H4 (cell line): ENCODE results near the gene CKM. TPM values are rescaled to one million over a fixed set of nuclear protein-coding genes. Genes with fewer than 3 reads are reported as not detected.
"Not testable (repeated sequence)": the region's sequence is repeated elsewhere in the genome, so short reads cannot be mapped to it uniquely, and the experiment has no call there.

Experiments
- DNase-seq: peaks from one replicate; pipeline ENCODE4 v3.0.0-alpha.2; 2015; ENCODE audit warnings: low spot score
- total RNA-seq: library from RNA; depleted of rRNA; stranded (reverse); fragments of >200 nt; shearing (Covaris generic); gene quantifications from 2 replicates; pipeline ENCODE4 v1.2.3, GENCODE V29; 2014

CKM gene
- total RNA-seq, 1 experiment from 2014 or later = not detected

DNA sequence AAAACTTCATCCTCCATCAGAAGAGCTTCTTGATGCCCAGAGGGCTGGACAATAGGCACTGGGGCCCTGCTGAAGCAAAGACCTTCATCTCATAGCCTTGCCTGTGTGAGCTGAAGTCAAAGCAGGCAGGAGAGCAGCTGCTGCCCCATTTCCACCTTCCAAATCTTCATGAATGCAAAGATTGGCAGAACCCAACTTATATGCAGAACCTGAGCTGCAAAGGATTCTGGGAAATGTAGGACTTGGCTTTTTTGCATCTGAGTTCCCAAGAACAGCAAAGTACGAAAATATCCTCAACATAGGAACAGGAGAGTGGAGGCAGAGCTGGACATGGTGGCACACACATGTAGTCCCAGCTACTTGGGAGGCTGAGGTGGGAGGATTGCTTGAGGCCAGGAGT, 30.8 kb downstream of the CKM start:
- no peak for DNase-seq

DNA sequence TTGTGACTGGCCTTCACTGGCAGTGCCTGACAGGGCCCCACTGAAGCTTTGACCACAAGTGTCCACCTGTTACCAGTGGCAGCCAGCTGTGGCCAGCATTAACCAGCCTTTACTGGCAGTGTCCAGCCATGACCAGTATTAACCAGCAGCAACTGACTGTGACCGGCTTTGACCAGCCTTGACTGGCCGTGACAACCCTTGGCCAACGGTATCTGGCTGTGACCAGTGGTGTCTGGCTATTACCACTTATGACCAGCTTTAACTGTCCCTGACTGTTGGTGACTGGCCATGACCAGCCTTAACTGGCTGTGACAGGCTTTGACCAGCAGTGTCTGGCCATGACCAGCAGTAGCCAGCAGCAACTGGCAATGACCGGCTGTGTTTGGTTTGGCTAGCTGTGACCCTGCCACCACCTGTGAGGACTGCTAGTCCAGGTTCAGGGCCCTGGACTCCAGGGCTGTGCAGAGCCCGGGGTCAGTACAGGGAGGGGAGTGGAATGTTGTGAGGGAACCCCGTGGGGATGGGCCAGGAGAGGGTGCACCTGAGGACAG, 32.2 kb downstream of the CKM start:
- no peak for DNase-seq

DNA sequence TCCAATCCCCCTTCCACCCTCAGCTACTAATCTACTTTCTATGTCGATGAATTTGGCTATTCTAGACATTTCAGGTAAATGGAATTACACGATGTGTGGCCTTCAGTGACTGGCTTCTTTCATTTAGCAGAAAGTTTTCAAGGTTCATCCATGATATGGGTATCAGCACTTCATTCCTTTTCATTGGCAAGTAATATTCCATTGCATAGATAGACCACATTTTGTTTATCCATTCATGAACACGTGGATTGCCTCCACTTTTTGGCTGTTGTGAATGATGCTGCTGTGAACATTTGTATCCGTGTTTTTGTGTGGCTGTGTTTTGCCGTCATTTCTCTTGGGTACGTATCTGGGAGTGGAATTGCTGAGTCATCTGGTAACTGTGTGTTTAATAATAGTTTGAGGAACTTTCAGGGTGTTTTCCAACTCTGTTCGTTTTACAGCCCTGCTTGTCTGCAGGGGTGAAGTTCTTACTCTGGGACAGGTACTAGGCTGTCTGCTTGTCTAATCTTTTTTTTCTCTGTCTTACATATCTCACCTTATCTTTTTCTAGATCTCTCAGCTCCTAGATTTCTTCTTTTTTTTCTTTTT, 39.1 kb downstream of the CKM start:
- DNase-seq = no peak

DNA sequence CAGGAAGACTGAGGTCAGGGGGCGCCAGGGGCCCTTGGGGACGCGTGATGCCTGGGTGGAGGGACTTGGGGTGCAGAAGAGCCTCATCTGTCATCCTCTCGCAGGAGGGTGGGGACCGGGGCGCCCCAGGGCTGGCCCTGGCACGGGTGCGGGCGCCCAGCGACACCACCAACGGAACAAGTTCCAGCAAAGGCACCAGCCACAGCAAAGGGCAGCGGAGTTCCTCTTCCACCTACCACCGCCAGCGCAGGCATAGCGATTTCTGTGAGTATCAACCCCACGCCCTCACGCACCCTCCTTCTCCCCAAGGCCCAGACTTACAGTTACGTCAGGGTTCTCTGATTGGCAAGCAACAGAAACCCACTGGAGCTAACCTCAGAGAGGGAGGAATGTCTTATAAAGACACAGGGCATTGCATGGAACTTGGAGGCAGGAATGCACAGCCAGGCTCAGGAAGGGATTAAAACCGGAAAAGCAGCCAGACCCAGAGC, 42.2 kb downstream of the CKM start:
- no peak for DNase-seq

DNA sequence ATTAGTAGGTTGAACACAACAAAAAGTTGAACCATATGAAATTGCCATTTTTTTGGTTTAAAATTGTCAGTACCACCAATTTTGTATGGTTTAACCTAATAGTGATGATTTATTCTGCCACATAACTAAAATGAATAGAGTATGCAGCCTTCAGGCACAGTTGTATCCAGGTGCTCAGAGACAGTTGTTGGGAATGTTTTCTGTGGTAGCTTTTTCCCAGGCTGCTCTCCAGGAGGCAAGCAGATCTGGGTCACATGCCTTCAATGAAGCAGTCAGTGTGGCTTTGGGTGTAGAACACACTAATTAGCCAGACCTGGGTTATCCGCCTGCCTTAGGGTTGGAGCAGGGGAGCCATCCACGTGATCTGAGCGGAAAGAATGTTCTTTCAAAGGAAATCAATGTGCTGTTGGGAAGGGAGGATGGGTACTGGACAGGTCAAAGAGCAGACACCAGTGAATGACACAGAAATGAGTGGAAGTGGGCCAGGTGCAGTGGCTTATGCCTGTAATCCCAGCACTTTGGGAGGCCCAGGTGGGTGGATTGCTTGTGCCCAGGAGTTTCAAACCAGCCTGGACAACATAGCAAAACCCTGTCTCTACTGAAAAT, 43.0 kb downstream of the CKM start:
- no peak for DNase-seq

DNA sequence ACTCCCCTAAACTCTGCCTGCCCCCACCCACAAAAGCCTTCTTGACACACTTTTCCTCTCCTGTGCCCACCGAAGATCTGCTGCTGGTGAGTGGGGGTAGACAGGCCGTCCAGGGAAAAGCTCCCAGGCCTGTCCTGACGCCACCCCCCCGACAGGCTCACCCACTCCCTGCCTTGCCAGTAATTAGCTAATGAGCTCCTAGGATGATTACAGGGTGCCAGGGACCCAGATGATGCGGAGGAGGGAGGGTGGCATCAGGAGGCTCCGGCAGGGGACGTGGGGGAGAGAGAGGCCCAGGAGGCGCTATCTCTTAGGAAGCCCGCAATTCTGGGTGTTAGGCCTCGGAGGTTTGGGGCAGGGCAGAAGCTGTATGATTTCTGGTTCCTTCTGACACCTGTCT, 44.6 kb downstream of the CKM start:
- DNase-seq = no peak

DNA sequence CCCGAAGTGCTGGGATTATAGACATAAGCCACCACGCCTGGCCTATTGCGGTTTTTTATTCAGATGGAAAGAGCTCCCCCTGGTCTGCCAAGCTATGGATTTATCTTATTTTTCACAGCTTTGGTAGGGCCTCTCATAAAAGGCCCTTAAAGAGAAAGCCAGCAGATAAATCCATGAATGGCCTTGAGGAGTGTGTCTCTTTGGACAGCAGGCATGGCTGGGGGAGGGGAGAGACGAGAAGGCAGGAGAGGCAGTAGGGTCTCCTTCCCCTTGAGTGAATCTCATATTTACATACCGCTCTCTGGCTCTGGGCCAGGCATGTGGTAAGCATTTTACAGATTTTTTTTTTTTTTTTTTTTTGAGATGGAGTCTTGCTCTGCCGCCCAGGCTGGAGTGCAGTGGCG, 46.4 kb downstream of the CKM start:
- DNase-seq = no peak

DNA sequence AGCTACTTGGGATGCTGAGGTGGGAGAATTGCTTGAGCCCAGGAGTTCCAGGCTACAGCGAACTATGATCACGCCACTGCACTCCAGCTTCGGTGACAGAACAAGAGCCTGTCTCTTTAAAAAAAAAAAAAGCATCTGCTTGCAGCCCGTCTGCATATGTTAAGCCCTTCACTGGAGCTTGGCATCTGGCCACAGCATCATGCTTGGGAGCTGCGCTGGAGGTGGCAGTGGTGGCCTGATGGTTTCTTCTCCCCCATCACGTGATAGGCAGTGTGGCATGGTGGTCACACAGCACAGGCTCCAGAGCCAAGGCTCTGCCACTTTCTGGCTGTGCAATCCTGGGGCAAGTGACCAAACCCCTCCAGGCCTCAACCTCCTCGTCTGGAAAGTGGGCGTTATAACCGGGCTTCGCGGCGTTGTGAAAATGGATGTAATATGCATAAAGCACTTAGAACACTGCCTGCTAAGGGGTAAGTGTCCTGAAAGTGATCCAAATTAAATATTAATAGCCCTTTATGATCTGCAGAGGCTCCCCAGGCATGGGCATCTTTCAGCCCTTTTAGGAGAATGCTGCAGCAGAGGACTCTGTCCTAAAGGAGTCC, 47.2 kb downstream of the CKM start:
- no peak for DNase-seq

DNA sequence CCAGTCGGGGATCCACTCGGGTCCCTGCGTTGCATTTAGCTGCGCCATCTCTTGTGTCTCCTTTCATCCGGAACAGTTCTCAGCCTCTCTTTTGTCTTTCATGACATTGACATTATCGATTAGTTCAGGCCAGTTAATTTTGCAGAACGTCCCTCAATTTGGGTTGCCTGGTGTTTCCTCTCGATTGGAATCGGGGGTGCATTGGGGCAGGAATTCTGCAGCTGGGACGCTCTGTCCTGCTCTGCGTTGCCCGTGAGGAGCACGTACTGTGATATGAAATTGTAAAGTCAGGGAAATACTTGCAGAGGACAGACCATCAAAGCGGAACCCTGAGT, 49.2 kb downstream of the CKM start:
- DNase-seq = no peak

DNA sequence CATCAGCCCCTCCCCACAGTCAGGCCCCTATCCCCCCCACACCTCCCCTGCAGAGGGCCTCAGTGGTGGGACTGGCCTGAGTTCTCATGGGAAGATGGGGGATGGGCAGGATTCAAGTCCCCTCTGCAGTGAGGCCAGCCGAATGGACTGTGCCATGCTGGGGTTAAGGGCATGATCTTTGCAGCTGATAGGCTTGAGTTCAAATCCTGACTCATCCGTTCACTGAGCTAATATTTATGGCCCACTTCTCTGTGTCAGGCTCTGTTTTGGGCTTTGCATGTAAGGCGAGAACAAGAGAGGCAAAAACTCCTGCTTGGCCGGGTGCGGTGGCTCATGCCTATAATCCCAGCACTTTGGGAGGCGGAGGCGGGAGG, 51.0 kb downstream of the CKM start:
- DNase-seq = no peak

DNA sequence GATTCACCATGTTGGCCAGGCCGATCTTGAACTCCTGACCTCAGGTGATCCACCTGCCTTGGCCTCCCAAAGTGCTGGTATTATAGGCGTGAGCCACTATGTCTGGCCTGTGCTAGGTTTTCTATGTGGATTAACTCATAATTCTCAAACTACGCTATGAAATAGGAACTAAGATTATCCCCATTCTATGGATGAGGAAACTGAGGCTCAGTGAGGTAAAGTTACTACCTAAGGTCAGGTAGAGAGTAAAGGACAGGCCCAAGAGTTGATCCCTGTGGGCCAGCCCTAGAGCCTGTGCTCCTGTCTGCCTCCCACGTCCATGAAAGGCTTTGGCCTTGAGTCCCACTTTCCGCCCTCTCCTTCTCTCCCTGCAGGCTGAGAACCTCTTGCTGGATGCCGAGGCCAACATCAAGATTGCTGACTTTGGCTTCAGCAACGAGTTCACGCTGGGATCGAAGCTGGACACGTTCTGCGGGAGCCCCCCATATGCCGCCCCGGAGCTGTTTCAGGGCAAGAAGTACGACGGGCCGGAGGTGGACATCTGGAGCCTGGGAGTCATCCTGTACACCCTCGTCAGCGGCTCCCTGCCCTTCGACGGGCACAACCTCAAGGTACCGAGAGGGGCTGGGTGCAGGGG, 51.5 kb downstream of the CKM start:
- no peak for DNase-seq

DNA sequence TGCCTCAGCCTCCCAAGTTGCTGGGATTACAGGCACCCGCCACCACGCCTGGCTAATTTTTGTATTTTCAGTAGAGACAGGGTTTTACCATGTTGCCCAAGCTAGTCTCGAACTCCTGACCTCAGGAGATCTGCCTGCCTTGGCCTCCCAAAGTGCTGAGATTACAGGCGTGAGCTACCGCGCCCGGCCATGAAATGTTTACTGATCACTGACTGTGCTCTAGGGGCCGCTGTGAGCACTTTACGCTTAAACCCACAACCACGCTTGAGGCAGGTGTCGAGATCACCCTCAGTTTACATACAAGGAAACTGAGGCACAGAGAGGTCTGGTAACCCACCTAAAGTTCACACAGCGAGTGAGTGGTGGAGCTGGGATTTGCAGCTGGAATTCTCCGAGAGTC, 52.7 kb downstream of the CKM start:
- not testable (repeated sequence) for DNase-seq

DNA sequence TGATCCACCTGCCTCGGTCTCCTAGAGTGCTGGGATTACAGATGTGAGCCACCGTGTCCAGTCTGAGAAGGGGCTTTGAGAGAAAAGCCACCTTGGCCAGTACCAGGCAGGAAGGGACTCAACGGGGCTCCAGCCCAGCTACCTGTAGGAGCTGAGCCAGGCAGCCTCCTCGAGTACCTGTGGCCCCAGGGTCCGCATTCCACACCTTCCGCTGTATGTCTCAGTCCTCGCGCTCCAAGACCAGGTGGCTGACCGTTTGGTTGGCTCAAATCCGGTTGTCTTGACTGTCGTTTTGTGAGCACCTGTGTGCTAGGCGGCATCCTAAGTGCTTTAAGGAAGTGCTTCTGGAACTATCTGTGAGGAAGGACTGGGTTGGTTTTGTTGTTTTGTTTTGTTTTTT, 55.4 kb downstream of the CKM start:
- no peak for DNase-seq

DNA sequence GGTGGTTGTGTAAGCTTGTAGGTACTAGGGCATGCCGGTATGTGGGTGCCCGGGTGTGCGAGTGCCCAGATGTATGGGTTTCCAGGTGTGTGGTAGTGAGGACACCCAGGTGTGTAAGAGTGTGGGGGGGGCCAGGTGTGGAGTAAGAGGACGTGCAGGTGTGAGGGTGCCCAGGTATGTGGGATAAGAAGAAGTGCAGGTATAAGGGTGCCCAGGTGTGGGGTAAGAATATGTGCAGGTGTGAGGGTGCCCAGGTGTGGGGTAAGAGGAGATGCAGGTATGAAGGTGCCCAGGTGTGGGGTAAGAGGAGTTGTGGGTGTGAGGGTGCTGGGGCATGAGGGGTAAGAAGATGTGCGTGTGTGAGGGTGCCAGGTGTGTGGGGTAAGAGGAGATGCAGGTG, 57.3 kb downstream of the CKM start:
- no peak for DNase-seq

DNA sequence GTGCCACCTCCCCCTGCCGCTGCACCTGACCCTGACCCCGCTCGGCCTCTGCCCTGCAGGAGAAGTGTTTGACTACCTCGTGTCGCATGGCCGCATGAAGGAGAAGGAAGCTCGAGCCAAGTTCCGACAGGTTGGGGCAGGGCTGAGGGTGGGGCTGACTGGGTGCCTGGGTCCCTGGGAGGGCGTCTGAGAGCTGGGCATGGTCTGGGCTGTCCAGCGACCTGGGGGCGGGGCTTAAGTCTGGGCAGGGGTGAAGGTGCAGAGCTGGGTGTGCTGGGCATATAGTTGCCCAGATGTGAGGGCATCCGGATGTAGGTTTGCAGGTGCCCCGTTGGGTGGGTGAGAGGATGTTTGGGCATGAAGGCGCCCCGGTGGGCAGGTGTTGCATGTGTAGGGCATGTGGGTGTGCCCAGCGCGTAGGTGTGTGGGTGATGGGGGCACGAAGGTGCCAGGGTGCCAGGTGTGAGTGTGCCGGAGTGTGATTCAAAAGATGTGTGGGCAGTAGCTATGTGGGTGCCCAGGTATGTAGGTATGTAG, 57.8 kb downstream of the CKM start:
- DNase-seq = no peak

DNA sequence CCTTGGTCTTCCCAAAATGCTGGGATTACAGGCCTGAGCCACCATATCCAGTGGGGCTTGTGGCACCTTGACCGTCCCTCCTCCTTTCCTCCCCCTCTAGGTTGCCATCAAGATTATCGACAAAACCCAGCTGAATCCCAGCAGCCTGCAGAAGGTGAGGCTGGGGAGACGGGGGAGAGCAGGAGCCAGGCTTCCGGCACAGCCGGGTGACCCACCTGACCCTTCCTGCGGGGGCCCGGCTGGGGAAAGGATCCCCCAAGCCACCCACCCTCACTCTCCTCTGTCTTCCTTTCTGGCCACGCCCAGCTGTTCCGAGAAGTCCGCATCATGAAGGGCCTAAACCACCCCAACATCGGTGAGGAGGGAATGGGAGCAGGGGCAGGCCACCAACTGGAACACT, 59.7 kb downstream of the CKM start:
- no peak for DNase-seq

DNA sequence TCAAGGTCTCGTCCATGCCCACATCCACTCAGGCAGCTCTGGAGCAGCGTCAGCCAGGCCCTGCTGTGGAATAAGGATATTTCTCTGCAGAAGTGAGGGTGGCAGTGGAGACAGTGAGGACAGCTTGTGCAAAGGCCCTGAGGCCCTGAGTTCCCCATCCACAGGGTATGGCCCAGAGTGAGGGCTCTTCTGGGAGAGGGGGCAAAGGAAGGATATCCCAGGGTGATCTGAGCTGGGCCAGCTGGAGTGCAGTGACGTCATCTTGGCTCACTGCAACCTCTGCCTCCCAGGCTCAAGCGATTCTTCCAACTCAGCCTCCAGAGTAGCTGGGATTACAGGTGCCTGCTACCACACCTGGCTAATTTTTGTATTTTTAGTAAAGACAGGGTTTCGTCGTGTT, 60.1 kb downstream of the CKM start:
- no peak for DNase-seq

DNA sequence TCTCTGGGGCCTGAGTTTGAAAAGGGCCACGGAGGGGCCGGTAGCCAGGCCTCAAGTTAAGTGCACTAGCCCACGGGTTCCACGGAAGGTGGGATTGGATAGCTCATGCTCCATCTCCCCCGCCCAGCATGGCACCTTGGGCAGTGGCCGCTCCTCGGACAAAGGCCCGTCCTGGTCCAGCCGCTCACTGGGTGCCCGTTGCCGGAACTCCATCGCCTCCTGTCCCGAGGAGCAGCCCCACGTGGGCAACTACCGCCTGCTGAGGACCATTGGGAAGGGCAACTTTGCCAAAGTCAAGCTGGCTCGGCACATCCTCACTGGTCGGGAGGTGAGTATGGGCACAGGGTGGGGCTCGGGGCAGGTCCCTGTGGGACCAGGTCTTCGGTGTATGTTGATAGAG, 63.8 kb downstream of the CKM start:
- no peak for DNase-seq

DNA sequence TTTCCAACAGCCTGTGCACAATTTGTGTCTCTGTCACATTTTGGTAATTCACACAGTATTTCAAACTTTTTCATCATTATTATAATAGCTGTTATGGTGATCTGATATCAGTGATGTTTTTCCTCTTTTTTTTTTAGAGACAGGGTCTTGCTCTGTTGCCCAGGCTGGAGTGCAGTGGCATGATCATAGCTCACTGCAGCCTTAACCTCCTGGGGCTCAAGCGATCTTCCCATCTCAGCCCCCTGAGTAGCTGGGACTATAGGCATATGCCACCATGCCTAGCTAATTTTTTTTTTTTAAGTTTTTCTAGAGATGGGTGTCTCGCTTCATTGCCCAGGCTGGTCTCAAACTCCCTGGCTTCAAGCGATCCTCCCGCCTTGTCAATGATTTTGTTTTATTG, 65.8 kb downstream of the CKM start:
- no peak for DNase-seq
